Measurements from ENCODE around the gene TGM1.

DNA sequence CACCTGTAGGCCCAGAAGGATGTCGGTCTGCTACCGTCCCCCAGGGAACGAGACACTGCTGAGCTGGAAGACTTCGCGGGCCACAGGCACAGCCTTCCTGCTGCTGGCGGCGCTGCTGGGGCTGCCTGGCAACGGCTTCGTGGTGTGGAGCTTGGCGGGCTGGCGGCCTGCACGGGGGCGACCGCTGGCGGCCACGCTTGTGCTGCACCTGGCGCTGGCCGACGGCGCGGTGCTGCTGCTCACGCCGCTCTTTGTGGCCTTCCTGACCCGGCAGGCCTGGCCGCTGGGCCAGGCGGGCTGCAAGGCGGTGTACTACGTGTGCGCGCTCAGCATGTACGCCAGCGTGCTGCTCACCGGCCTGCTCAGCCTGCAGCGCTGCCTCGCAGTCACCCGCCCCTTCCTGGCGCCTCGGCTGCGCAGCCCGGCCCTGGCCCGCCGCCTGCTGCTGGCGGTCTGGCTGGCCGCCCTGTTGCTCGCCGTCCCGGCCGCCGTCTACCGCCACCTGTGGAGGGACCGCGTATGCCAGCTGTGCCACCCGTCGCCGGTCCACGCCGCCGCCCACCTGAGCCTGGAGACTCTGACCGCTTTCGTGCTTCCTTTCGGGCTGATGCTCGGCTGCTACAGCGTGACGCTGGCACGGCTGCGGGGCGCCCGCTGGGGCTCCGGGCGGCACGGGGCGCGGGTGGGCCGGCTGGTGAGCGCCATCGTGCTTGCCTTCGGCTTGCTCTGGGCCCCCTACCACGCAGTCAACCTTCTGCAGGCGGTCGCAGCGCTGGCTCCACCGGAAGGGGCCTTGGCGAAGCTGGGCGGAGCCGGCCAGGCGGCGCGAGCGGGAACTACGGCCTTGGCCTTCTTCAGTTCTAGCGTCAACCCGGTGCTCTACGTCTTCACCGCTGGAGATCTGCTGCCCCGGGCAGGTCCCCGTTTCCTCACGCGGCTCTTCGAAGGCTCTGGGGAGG lies 47.9 kb upstream of the TGM1 start, which contains the start of gene LTB4R:
- TF ChIP-seq, protein P1, sequence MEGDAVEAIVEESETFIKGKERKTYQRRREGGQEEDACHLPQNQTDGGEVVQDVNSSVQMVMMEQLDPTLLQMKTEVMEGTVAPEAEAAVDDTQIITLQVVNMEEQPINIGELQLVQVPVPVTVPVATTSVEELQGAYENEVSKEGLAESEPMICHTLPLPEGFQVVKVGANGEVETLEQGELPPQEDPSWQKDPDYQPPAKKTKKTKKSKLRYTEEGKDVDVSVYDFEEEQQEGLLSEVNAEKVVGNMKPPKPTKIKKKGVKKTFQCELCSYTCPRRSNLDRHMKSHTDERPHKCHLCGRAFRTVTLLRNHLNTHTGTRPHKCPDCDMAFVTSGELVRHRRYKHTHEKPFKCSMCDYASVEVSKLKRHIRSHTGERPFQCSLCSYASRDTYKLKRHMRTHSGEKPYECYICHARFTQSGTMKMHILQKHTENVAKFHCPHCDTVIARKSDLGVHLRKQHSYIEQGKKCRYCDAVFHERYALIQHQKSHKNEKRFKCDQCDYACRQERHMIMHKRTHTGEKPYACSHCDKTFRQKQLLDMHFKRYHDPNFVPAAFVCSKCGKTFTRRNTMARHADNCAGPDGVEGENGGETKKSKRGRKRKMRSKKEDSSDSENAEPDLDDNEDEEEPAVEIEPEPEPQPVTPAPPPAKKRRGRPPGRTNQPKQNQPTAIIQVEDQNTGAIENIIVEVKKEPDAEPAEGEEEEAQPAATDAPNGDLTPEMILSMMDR (IDR thresholded peaks at IDR 0.05) = no peak
- TF ChIP-seq EZH2phosphoT487 (IDR thresholded peaks at IDR 0.05) (no peak), EZH2 (IDR thresholded peaks at IDR 0.05) (no peak)

Data from neural progenitor cell (in vitro differentiated cells).